Endothelial cell of umbilical vein (primary cell): ENCODE data around the gene XRCC6.
A peak's percentile ranks its signal among the peaks of the same experiment; 100 is the strongest.

Source experiments
- EZH2 ChIP-seq: IDR thresholded peaks from 2 replicates; pipeline ENCODE4 v1.6.1; 2012; ENCODE audit warnings: borderline replicate concordance, low read depth, mild to moderate bottlenecking, moderate library complexity, low read length, inconsistent platforms; ENCODE audit not compliant: severe bottlenecking
- FOS ChIP-seq: IDR thresholded peaks from 2 replicates; pipeline ENCODE4 v1.6.1; 2011; ENCODE audit warnings: mild to moderate bottlenecking, low read length, moderate library complexity, borderline replicate concordance; ENCODE audit not compliant: insufficient read depth
- GATA2 ChIP-seq: IDR thresholded peaks from 2 replicates; pipeline ENCODE4 v1.7.0; 2011; ENCODE audit warnings: low read depth, mild to moderate bottlenecking, moderate library complexity, mixed read lengths, low read length; ENCODE audit not compliant: insufficient read length, insufficient read depth
- JUN ChIP-seq: IDR thresholded peaks from 2 replicates; pipeline ENCODE4 v1.6.1; 2011; ENCODE audit warnings: borderline replicate concordance, low read depth; ENCODE audit not compliant: insufficient read length, insufficient read depth
- MAX ChIP-seq: IDR thresholded peaks from 2 replicates; pipeline ENCODE4 v1.6.1; 2011; ENCODE audit not compliant: insufficient read depth, insufficient read length
- MYC ChIP-seq: IDR thresholded peaks from one replicate; pipeline ENCODE4 v1.6.1; 2011; ENCODE audit warnings: mild to moderate bottlenecking, low read depth, low read length
- POLR2A ChIP-seq: IDR thresholded peaks from 2 replicates; pipeline ENCODE4 v1.6.1; 2012; ENCODE audit warnings: low read depth, mild to moderate bottlenecking, control low read depth, low read length
- POLR2AphosphoS5 ChIP-seq: IDR thresholded peaks from 2 replicates; pipeline ENCODE4 v1.6.1; 2012; ENCODE audit warnings: low read depth, mild to moderate bottlenecking, control low read depth, low read length, moderate library complexity; ENCODE audit not compliant: insufficient read depth
- TF ChIP-seq, protein P1 (sequence below), 2 donors: IDR thresholded peaks; 1 replicate in 1 of 2; 2 replicates in 1 of 2; pipeline ENCODE4 v1.5.1; 2011; ENCODE audit warnings: low read length in 2 of 2, mild to moderate bottlenecking in 2 of 2, moderate library complexity in 2 of 2, control low read depth in 1 of 2, inconsistent platforms in 1 of 2, low read depth in 1 of 2; ENCODE audit not compliant: insufficient read depth in 1 of 2; ENCODE audit errors: extremely low read depth in 1 of 2

GRCh38 chr22:41697126-41697775, 76.2 kb downstream of the XRCC6 start:
- TF ChIP-seq, protein P1, sequence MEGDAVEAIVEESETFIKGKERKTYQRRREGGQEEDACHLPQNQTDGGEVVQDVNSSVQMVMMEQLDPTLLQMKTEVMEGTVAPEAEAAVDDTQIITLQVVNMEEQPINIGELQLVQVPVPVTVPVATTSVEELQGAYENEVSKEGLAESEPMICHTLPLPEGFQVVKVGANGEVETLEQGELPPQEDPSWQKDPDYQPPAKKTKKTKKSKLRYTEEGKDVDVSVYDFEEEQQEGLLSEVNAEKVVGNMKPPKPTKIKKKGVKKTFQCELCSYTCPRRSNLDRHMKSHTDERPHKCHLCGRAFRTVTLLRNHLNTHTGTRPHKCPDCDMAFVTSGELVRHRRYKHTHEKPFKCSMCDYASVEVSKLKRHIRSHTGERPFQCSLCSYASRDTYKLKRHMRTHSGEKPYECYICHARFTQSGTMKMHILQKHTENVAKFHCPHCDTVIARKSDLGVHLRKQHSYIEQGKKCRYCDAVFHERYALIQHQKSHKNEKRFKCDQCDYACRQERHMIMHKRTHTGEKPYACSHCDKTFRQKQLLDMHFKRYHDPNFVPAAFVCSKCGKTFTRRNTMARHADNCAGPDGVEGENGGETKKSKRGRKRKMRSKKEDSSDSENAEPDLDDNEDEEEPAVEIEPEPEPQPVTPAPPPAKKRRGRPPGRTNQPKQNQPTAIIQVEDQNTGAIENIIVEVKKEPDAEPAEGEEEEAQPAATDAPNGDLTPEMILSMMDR (IDR thresholded peaks at IDR 0.05; ENCODE audit: extremely low read depth in 1 of 2, insufficient read depth in 1 of 2, low read depth in 1 of 2, low read length in 2 of 2), result peak; percentile 98 to 99
- TF ChIP-seq POLR2A (no peak), EZH2 (no peak), MYC (no peak), JUN (no peak), POLR2AphosphoS5 (no peak), MAX (no peak), GATA2 (no peak), FOS (no peak)
